ENCODE results near the gene ESRRA. TPM values are rescaled to one million over a fixed set of nuclear protein-coding genes. Genes with fewer than 3 reads are reported as not detected.

The ESRRA gene
- total and polyA plus RNA-seq, 2 of the 8 experiments (the other 6 are each of a cell fraction or from before 2014, with no cell fraction given) = 18.2 to 37.0 TPM

GRCh38 chr11:64358907-64359711 lies 53.8 kb downstream of the ESRRA start, which contains the start of gene RPS6KA4:
TSS of gene RPS6KA4 (plus strand) at chr11:64359162. CDS start at chr11:64359236, 74 bp downstream.
- Histone ChIP-seq H3K56ac (replicated peaks; ENCODE audit: insufficient read length, low read depth, low read length) (peak within 1 kb of the TSS; percentile 84), H4K91ac (replicated peaks; ENCODE audit: insufficient read length, low read length) (peak within 1 kb of the TSS; percentile 95), H3K79me2 (ENCODE audit: control insufficient read depth in 1 of 2, insufficient read depth in 2 of 2, low read length in 2 of 2) (no peaks in the 10 kb centered on the region), H3K23ac (ENCODE audit: insufficient read length) (no peak within 1 kb of the TSS), H3K36me3 (ENCODE audit: control insufficient read depth in 2 of 4, insufficient read depth in 4 of 4, low read length in 3 of 4) (peaks cover 0 to 9% (median 3%) of the 10 kb centered on the region in 4 experiments; a peak in 3 of 8 replicates), H3K4me3 (ENCODE audit: extremely low read depth in 1 of 4, insufficient read depth in 2 of 4, low read depth in 3 of 4, low read length in 4 of 4) (peak within 1 kb of the TSS; percentile 61 to 83 (median 72)), H2BK12ac (ENCODE audit: low read depth, low read length) (peak within 1 kb of the TSS; percentile 97; the same call in 1 of the 2 replicates), H3K4ac (replicated peaks; ENCODE audit: insufficient read length, low read depth, low read length) (peak within 1 kb of the TSS; percentile 96), H2BK120ac (replicated peaks; ENCODE audit: low read depth, low read length) (peak within 1 kb of the TSS; percentile 27), H2BK15ac (ENCODE audit: low read length) (peak within 1 kb of the TSS; percentile 61; the same call in 1 of the 2 replicates), H3K9me3 (ENCODE audit: insufficient read depth in 2 of 2, low read depth in 1 of 2, low read length in 1 of 2) (no peaks in the 10 kb centered on the region), H3K18ac (ENCODE audit: extremely low read depth, low read length) (peak within 1 kb of the TSS; percentile 97), H3K9ac (replicated peaks in 1 of 4; ENCODE audit: extremely low read depth in 1 of 4, low read depth in 3 of 4, low read length in 3 of 4) (peak within 1 kb of the TSS in 3 of 4 experiments; percentile 54 to 79 (median 54); a peak in 4 of 7 replicates), H2AFZ (ENCODE audit: low read length) (0 out of 2 replicates have a peak within 1 kb of the TSS, but pooled peaks have one; percentile 61), H3K23me2 (ENCODE audit: low read depth, low read length) (peaks cover 7% of the 10 kb centered on the region; the same call in 1 of the 2 replicates), H3K4me1 (replicated peaks in 1 of 4; ENCODE audit: control insufficient read depth in 3 of 4, insufficient read depth in 4 of 4, low read length in 3 of 4) (peaks cover 0 to 39% (median 30%) of the 10 kb centered on the region in 4 experiments; a peak in 6 of 7 replicates), H3K27ac (ENCODE audit: low read depth, low read length) (no peak within 1 kb of the TSS; the same call in 1 of the 2 replicates), H4K5ac (ENCODE audit: insufficient read length, low read depth, low read length) (peak within 1 kb of the TSS; percentile 60), H2AK5ac (ENCODE audit: low read depth, low read length) (peak within 1 kb of the TSS; percentile 43; the same call in 1 of the 2 replicates), H4K20me1 (replicated peaks in 1 of 2; ENCODE audit: control insufficient read depth in 1 of 2, insufficient read depth in 2 of 2, low read length in 2 of 2) (peaks cover 0 to 4% of the 10 kb centered on the region in 2 experiments), H3K27me3 (replicated peaks in 1 of 4; ENCODE audit: control insufficient read depth in 3 of 4, extremely low read depth in 1 of 4, insufficient read depth in 3 of 4, low read length in 3 of 4) (no peaks in the 10 kb centered on the region), H3K14ac (ENCODE audit: insufficient read length) (peak within 1 kb of the TSS; percentile 94), H2BK5ac (ENCODE audit: low read depth, low read length) (peak within 1 kb of the TSS; percentile 81; the same call in 1 of the 2 replicates), H2BK20ac (ENCODE audit: low read length) (peak within 1 kb of the TSS; percentile 90; the same call in 1 of the 2 replicates), H4K8ac (ENCODE audit: extremely low read depth, insufficient read depth, low read length) (peak within 1 kb of the TSS; percentile 96), H3K79me1 (ENCODE audit: low read depth, low read length) (no peaks in the 10 kb centered on the region; the same call in 1 of the 2 replicates), H3K4me2 (ENCODE audit: insufficient read depth in 1 of 2, low read depth in 2 of 2, low read length in 2 of 2) (peak within 1 kb of the TSS; percentile 87 to 89)
- POLR2A ChIA-PET (ENCODE audit: partially characterized antibody) = interaction anchor here (1.0 to 3.6 kb wide), 11 partner anchors 11 to 175 kb away, joined by 3 to 14 read pairs (median 3); no protein-coding TSS in a partner anchor
- FAIRE-seq = no peak
- DNase-seq (ENCODE audit: low read depth in 1 of 2, low spot score in 2 of 2) = peak in 1 of 2 experiments; percentile 75
- WGBS, 2 experiments (ENCODE audit: extremely low coverage in 1 of 2, insufficient coverage in 1 of 2, insufficient read length in 1 of 2, insufficient replicate concordance in 2 of 2, low coverage in 1 of 2, low lambda C conversion rate in 2 of 2, missing lambda C conversion rate in 1 of 2) = 3% methylated on average over 42 of the region's 70 CpGs; no CpG with 5 or more reads in 1 of the 2 experiments
- CTCF ChIA-PET (ENCODE audit: partially characterized antibody) = interaction anchor here (0.5 to 37.6 kb wide), 10 partner anchors 9 to 496 kb away, joined by 3 to 614 read pairs (median 6); partner anchors contain the start of genes CATSPERZ, CCDC88B, ESRRA and PRDX5
- TF ChIP-seq SP1 (IDR thresholded peaks at IDR 0.05; ENCODE audit: low read depth, low read length) (no peak), SIN3A (conservative IDR thresholded peaks at IDR 0.05 in 1 of 2, IDR thresholded peaks at IDR 0.05 in 1 of 2; ENCODE audit: low read depth in 1 of 2, low read length in 2 of 2) (0 out of 4 replicates have a peak, but pooled peaks of 1 of the 2 experiments have one; percentile 2), RBBP5 (IDR thresholded peaks at IDR 0.05; ENCODE audit: borderline replicate concordance, low read depth, low read length) (0 out of 2 replicates have a peak, but pooled peaks have one; percentile 18), PHF8 (conservative IDR thresholded peaks at IDR 0.05; ENCODE audit: low read depth, low read length) (peak; percentile 61), BCL11A (IDR thresholded peaks at IDR 0.05; ENCODE audit: low read depth in 2 of 2, low read length in 2 of 2) (no peak), SP4 (IDR thresholded peaks at IDR 0.05; ENCODE audit: low read length) (0 out of 2 replicates have a peak, but pooled peaks have one; percentile 14), KDM4A (IDR thresholded peaks at IDR 0.05; ENCODE audit: low read depth, low read length, severe bottlenecking) (peak; percentile 82), YY1 (IDR thresholded peaks at IDR 0.05; ENCODE audit: low read depth, low read length) (peak; percentile 40; the same call in 1 of the 2 replicates), E2F6 (IDR thresholded peaks at IDR 0.05) (peak; percentile 69)
